GM18861 (cell line): Measurements from ENCODE around the gene ARHGAP24.
"Not testable (repeated sequence)": the region's sequence is repeated elsewhere in the genome, so short reads cannot be mapped to it uniquely, and the experiment has no call there.

ENCODE experiments used
- ATAC-seq: cut with Tn5 transposase; IDR thresholded peaks from one replicate; pipeline ENCODE4 v1.9.1; 2021; ENCODE audit not compliant: unreplicated experiment

ARHGAP24 gene

GRCh38 chr4:85836588-85837438 is 361.9 kb downstream of the ARHGAP24 start:
- no peak for ATAC-seq

DNA sequence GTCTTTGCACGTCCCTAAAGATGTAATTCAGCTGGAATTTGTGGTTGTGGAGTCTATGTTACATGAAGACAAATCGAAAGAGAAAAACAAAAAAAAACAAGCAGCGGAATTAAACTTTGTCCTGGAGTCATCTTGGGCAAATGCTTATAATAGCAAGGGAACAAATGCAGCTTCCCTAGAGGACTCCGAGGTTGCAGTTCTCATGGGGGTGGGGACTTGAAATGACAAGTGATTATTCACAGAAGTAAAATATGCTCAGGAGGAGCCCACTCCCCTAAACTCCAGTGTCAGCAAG is 362.4 kb downstream of the ARHGAP24 start:
- no peak for ATAC-seq

GRCh38 chr4:85839981-85840451 is 365.1 kb downstream of the ARHGAP24 start:
- not testable (repeated sequence) for ATAC-seq

DNA sequence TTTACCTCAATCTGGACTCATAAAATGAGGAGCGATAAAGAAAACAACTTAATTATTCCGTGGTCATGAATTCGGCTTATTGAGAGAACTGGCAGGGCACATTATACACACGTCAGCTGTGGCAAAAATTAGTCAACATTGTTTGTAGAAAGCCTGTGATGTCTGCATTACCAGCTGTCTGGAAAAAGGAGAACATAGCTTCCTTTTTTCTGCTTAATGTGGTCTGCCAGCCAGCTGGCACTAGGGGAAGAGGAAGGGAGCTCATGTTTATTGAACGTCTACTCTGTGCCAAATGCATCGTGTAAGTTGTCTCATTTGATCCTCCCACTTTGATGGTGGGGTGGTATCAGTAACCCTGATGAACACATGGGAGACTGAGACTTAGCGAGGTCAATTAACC is 367.6 kb downstream of the ARHGAP24 start:
- ATAC-seq, result no peak

DNA sequence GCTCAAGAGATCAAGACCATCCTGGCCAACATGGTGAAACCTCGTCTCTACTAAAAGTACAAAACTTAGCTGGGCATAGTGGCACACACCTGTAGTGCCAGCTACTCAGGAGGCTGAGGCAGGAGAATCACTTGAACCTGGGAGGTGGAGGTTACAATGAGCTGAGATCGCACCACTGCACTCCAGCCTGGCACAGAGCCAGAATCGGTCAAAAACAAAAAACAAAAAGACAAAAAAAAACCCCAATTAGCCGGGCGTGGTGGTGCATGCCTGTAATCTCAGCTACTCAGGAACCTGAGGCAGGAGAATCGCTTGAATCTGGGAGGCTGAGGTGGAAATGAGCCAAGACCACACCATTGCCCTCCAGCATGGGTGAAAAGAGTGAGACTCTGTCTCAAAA is 378.8 kb downstream of the ARHGAP24 start:
- not testable (repeated sequence) for ATAC-seq

GRCh38 chr4:85854546-85854945 is 379.6 kb downstream of the ARHGAP24 start:
- no peak for ATAC-seq

- ATAC-seq, result no peak
Observed at GRCh38 chr4:85860066-85860740, 385.3 kb downstream of the ARHGAP24 start.

- no peak for ATAC-seq
Observed at GRCh38 chr4:85861064-85861765, 386.3 kb downstream of the ARHGAP24 start.

DNA sequence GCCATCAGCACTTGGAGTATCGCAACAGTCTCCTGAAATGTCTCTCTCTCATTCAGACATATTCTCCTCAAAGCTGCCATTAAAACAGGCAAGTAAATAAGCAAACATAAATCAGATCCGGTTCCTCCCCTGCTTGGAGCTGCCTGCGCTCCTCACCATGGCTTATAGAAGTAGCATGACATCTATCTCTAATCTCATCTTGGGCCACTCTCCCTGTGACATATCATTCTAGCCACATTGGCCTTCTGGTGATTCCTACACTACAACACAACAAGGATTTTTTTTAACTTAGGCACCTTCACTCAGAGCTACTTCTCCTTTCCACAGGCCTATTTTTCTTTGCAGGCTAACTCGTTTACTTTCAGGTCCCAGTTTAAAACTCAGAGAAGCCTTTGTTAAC is 387.9 kb downstream of the ARHGAP24 start:
- ATAC-seq, result no peak

DNA sequence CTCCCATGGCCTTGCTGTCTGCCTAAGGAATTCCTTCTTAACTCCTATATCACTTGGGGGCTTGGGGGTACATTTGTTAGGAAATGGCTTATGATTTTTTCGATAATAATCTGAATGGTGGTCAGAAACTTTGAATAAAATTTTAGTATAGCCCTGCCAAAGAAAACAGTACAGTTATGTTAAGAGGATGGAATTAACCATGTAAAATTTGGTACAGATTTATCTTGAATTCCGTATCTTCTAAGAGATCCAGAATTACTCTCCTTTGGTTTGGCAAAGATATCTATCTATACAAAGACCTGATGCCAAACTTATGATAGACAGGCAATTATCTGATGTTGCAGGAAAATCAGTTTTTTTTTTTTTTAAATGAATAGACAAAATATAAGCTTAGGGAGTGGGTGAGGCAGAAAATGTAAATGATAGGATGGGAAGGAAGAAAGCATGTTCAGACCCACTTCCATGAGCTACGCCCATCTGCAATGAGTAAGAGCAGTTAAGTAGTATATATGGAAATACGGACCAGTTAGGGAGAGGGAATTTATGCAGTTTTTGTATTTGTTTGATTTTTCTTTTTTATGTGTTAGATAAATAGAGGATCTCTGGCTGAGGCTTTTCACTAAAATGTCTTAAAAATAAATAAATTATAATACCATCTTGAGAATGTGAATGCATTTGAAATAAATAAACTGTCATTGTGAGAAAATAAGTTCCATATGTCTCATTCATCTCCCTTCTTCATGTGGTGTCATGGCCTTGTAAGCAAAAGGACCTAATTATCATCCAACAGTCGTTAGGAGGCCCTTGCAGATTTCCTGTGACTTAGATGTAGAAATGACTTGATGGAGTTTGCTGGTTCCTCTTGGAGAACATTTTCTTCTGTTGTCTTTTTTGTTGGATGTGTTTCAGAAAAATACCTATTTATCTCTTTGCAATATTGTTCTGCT is 389.6 kb downstream of the ARHGAP24 start:
- no peak for ATAC-seq

- ATAC-seq, result no peak
Observed at GRCh38 chr4:85865256-85865655, 390.3 kb downstream of the ARHGAP24 start.

DNA sequence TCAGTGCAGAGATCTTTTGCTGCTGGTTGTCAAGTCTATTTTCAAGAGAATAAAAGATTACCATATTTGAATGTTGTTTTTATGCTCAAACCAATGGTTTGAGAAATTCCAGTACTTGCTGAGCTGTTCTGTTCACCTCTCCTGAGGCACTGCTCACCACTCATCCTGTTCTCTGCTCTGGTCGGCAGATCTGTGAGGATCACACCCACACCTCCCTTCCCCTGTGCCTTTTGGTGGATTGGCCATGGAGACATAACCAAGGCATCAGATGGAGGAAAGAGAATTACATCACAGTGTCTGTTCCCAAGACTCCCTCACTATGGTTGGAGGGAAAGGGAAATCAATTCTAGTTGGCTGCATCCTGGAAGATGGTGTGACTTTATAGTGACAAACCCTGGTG is 391.6 kb downstream of the ARHGAP24 start:
- ATAC-seq, result no peak

- no peak for ATAC-seq
Observed at GRCh38 chr4:85867271-85867670, 392.3 kb downstream of the ARHGAP24 start.

- no peak for ATAC-seq
Observed at GRCh38 chr4:85869181-85869580, 394.2 kb downstream of the ARHGAP24 start.

GRCh38 chr4:85870298-85871083 is 395.5 kb downstream of the ARHGAP24 start:
- no peak for ATAC-seq

- ATAC-seq, result no peak
Observed at GRCh38 chr4:85873566-85873965, 398.6 kb downstream of the ARHGAP24 start.

DNA sequence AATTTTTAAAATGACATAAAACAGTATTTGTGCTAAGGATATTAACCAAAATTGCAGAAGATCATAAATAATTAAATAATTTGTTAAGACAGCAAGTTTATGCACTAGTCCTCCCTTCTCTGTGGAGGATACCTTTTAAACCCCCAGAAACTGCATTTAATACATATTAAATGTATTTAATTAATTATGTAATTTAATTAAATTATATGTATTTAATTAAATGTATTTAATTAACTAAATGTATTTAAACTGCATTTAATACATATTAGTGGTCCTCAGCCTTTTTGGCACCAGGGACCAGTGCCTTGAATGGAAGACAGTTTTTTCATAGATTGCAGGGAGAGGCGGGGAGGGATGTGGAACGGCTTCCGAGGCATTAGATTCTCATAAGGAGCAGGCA is 404.6 kb downstream of the ARHGAP24 start:
- ATAC-seq, result no peak

GRCh38 chr4:85883180-85883579 is 408.2 kb downstream of the ARHGAP24 start:
- ATAC-seq, result no peak

GRCh38 chr4:85884251-85884650 is 409.3 kb downstream of the ARHGAP24 start:
- no peak for ATAC-seq

GRCh38 chr4:85886665-85887064 is 411.7 kb downstream of the ARHGAP24 start:
- no peak for ATAC-seq
